T-helper 17 cell (primary cell): Measurements from ENCODE around the gene BEND3. TPM values are rescaled to one million over a fixed set of nuclear protein-coding genes. Genes with fewer than 3 reads are reported as not detected.
"Not testable (repeated sequence)": the region's sequence is repeated elsewhere in the genome, so short reads cannot be mapped to it uniquely, and the experiment has no call there.

ENCODE experiments used
- ATAC-seq: fragments of 150-1000 bp; cut with Tn5 transposase; 2 replicates; pipeline ENCODE4 v1.10.0; 2021; ENCODE audit warnings: mild to moderate bottlenecking, moderate library complexity
- DNase-seq, 3 donors: peaks; one replicate each; pipeline versions ENCODE4 v3.0.0 to v3.0.0-alpha.2; 2020 to 2021
- H3K9me3 ChIP-seq: one replicate; pipeline ENCODE4 v1.7.0; 2013; ENCODE audit warnings: low read length, mild to moderate bottlenecking; ENCODE audit not compliant: control insufficient read depth, poor library complexity, severe bottlenecking
- H3K27ac Mint-ChIP-seq: one replicate; pipeline ENCODE4 v1.8.0; 2022; ENCODE audit warnings: mild to moderate bottlenecking, moderate library complexity, mixed read lengths
- H3K27me3 Mint-ChIP-seq: one replicate; pipeline ENCODE4 v1.8.0; 2022; ENCODE audit warnings: mixed read lengths
- H3K36me3 Mint-ChIP-seq: one replicate; pipeline ENCODE4 v1.8.0; 2022; ENCODE audit warnings: low read depth, mixed read lengths
- H3K4me1 Mint-ChIP-seq: one replicate; pipeline ENCODE4 v1.8.0; 2022; ENCODE audit warnings: mild to moderate bottlenecking, mixed read lengths
- H3K4me3 Mint-ChIP-seq: one replicate; pipeline ENCODE4 v1.8.0; 2022; ENCODE audit warnings: mild to moderate bottlenecking, moderate library complexity, mixed read lengths
- total RNA-seq, 4 donors: library from RNA in 2 of 4; stranded (reverse) in 2 of 4; gene quantifications; one replicate each; pipeline ENCODE4 v1.2.3 and lab custom pipeline; 2022 to 2026

BEND3 gene
- total RNA-seq, 2 donors from 2014 or later, result 1.4 to 1.7 TPM

- H3K4me3 Mint-ChIP-seq, result no peak overlapping the region
- ATAC-seq (no peak), DNase-seq (no peak)
- H3K27me3 Mint-ChIP-seq, result no peaks in the 10 kb centered on the region
- no peaks in the 10 kb centered on the region for H3K36me3 Mint-ChIP-seq
- H3K9me3 ChIP-seq, result no peaks in the 10 kb centered on the region
- H3K4me1 Mint-ChIP-seq, result peaks cover 3% of the 10 kb centered on the region
- H3K27ac Mint-ChIP-seq, result no peak overlapping the region
These were observed 14.1 kb upstream of the BEND3 start for GRCh38 chr6:107129370-107129925.

GRCh38 chr6:107128577-107128976, 13.3 kb upstream of the BEND3 start:
- no peak for DNase-seq
- H3K4me3 Mint-ChIP-seq, result no peak overlapping the region
- ATAC-seq, result no peak
- H3K4me1 Mint-ChIP-seq, result peaks cover 3% of the 10 kb centered on the region
- no peak overlapping the region for H3K27ac Mint-ChIP-seq
- no peaks in the 10 kb centered on the region for H3K36me3 Mint-ChIP-seq
- no peaks in the 10 kb centered on the region for H3K9me3 ChIP-seq
- no peaks in the 10 kb centered on the region for H3K27me3 Mint-ChIP-seq

GRCh38 chr6:107128175-107128574, 12.9 kb upstream of the BEND3 start:
- no peak overlapping the region for H3K27ac Mint-ChIP-seq
- H3K36me3 Mint-ChIP-seq, result no peaks in the 10 kb centered on the region
- H3K4me1 Mint-ChIP-seq, result peaks cover 3% of the 10 kb centered on the region
- no peaks in the 10 kb centered on the region for H3K27me3 Mint-ChIP-seq
- DNase-seq (no peak), ATAC-seq (no peak)
- no peaks in the 10 kb centered on the region for H3K9me3 ChIP-seq
- no peak overlapping the region for H3K4me3 Mint-ChIP-seq

GRCh38 chr6:107125771-107126170, 10.5 kb upstream of the BEND3 start:
- Mint-ChIP-seq H3K4me1 (peaks cover 3% of the 10 kb centered on the region), H3K36me3 (no peaks in the 10 kb centered on the region), H3K4me3 (no peak overlapping the region), H3K27me3 (no peaks in the 10 kb centered on the region), H3K27ac (no peak overlapping the region)
- H3K9me3 ChIP-seq, result no peaks in the 10 kb centered on the region
- DNase-seq (no peak), ATAC-seq (no peak)

GRCh38 chr6:107124934-107125348, 9.6 kb upstream of the BEND3 start:
- no peak overlapping the region for H3K4me3 Mint-ChIP-seq
- H3K9me3 ChIP-seq, result no peaks in the 10 kb centered on the region
- H3K4me1 Mint-ChIP-seq, result peaks cover 3% of the 10 kb centered on the region
- ATAC-seq (no peak), DNase-seq (no peak)
- no peaks in the 10 kb centered on the region for H3K27me3 Mint-ChIP-seq
- no peak overlapping the region for H3K27ac Mint-ChIP-seq
- H3K36me3 Mint-ChIP-seq, result no peaks in the 10 kb centered on the region

- no peak for ATAC-seq
- no peaks in the 10 kb centered on the region for H3K27me3 Mint-ChIP-seq
- DNase-seq, result no peak
- H3K9me3 ChIP-seq, result no peaks in the 10 kb centered on the region
- H3K27ac Mint-ChIP-seq, result no peak overlapping the region
- no peaks in the 10 kb centered on the region for H3K36me3 Mint-ChIP-seq
- H3K4me1 Mint-ChIP-seq, result no peaks in the 10 kb centered on the region
- H3K4me3 Mint-ChIP-seq, result no peak overlapping the region
These were observed 8.2 kb upstream of the BEND3 start for GRCh38 chr6:107123501-107123900.

GRCh38 chr6:107122748-107123147, 7.4 kb upstream of the BEND3 start:
- Mint-ChIP-seq H3K4me3 (no peak overlapping the region), H3K36me3 (no peaks in the 10 kb centered on the region), H3K4me1 (no peaks in the 10 kb centered on the region), H3K27me3 (no peaks in the 10 kb centered on the region), H3K27ac (no peak overlapping the region)
- ATAC-seq (no peak), DNase-seq (no peak)
- no peaks in the 10 kb centered on the region for H3K9me3 ChIP-seq

- no peak for ATAC-seq
- Mint-ChIP-seq H3K36me3 (no peaks in the 10 kb centered on the region), H3K27ac (no peak overlapping the region), H3K4me1 (peaks cover under 1% of the 10 kb centered on the region), H3K4me3 (no peak overlapping the region), H3K27me3 (peaks cover under 1% of the 10 kb centered on the region)
- no peak for DNase-seq
- no peaks in the 10 kb centered on the region for H3K9me3 ChIP-seq
These were observed 6.7 kb upstream of the BEND3 start for GRCh38 chr6:107121964-107122495.

- Mint-ChIP-seq H3K36me3 (no peaks in the 10 kb centered on the region), H3K27me3 (peaks cover 8% of the 10 kb centered on the region)
- ATAC-seq, result no peak
These were observed 6.0 kb upstream of the BEND3 start for GRCh38 chr6:107121266-107121665.

GRCh38 chr6:107120404-107120803, 5.1 kb upstream of the BEND3 start:
- no peak for ATAC-seq
- H3K36me3 Mint-ChIP-seq, result no peaks in the 10 kb centered on the region
- no peak overlapping the region for H3K27ac Mint-ChIP-seq
- peaks cover 11% of the 10 kb centered on the region for H3K4me1 Mint-ChIP-seq
- no peak for DNase-seq
- no peak overlapping the region for H3K4me3 Mint-ChIP-seq
- no peaks in the 10 kb centered on the region for H3K9me3 ChIP-seq
- peaks cover 10% of the 10 kb centered on the region for H3K27me3 Mint-ChIP-seq

More at GRCh38 chr6:107121266-107121665, 6.0 kb upstream of the BEND3 start:
- no peak overlapping the region for H3K4me3 Mint-ChIP-seq
- no peaks in the 10 kb centered on the region for H3K9me3 ChIP-seq
- peak overlapping the region; percentile 2 for H3K27ac Mint-ChIP-seq
- no peak for DNase-seq
- H3K4me1 Mint-ChIP-seq, result peaks cover 8% of the 10 kb centered on the region

- Mint-ChIP-seq H3K27ac (no peak overlapping the region), H3K4me1 (peaks cover 11% of the 10 kb centered on the region), H3K4me3 (no peak overlapping the region), H3K27me3 (peaks cover 10% of the 10 kb centered on the region), H3K36me3 (no peaks in the 10 kb centered on the region)
- DNase-seq (no peak), ATAC-seq (no peak)
- H3K9me3 ChIP-seq, result no peaks in the 10 kb centered on the region
These were observed 3.7 kb upstream of the BEND3 start for GRCh38 chr6:107118976-107119375.

- not testable (repeated sequence) for H3K4me3 Mint-ChIP-seq, H3K27ac Mint-ChIP-seq, H3K36me3 Mint-ChIP-seq, H3K9me3 ChIP-seq, DNase-seq, H3K27me3 Mint-ChIP-seq, ATAC-seq
- peaks cover 12% of the 10 kb centered on the region for H3K4me1 Mint-ChIP-seq
These were observed 3.2 kb upstream of the BEND3 start for GRCh38 chr6:107118540-107118939.

GRCh38 chr6:107116931-107117330, 1.6 kb upstream of the BEND3 start:
- H3K9me3 ChIP-seq, result no peaks in the 10 kb centered on the region
- Mint-ChIP-seq H3K27me3 (peaks cover 10% of the 10 kb centered on the region), H3K27ac (no peak overlapping the region), H3K4me3 (no peak overlapping the region), H3K36me3 (no peaks in the 10 kb centered on the region), H3K4me1 (peaks cover 13% of the 10 kb centered on the region)
- ATAC-seq, result no peak
- DNase-seq, result no peak

GRCh38 chr6:107116328-107116892, 1.1 kb upstream of the BEND3 start:
- H3K27ac Mint-ChIP-seq, result no peak overlapping the region
- ATAC-seq, result peak; percentile 35

More at GRCh38 chr6:107116328-107116892, 1.1 kb upstream of the BEND3 start:
- peaks cover 13% of the 10 kb centered on the region for H3K4me1 Mint-ChIP-seq
- no peak for DNase-seq
- H3K9me3 ChIP-seq, result no peaks in the 10 kb centered on the region
- peak overlapping the region; percentile 87 for H3K4me3 Mint-ChIP-seq
- H3K36me3 Mint-ChIP-seq, result no peaks in the 10 kb centered on the region
- H3K27me3 Mint-ChIP-seq, result peaks cover 10% of the 10 kb centered on the region
